Tongue (tissue), 2 donors: ENCODE results near the gene GAB4. TPM values are rescaled to one million over a fixed set of nuclear protein-coding genes. Genes with fewer than 3 reads are reported as not detected.

Experiments used
- DNase-seq: peaks from one replicate; pipeline ENCODE4 v3.0.0-alpha.2; 2015
- total RNA-seq: library from RNA; depleted of rRNA; stranded (reverse); fragments of >200 nt; gene quantifications from one replicate; pipeline ENCODE4 v1.2.3, GENCODE V29; 2014

The GAB4 gene
- total RNA-seq, 1 donor from 2014 or later: not detected

DNA sequence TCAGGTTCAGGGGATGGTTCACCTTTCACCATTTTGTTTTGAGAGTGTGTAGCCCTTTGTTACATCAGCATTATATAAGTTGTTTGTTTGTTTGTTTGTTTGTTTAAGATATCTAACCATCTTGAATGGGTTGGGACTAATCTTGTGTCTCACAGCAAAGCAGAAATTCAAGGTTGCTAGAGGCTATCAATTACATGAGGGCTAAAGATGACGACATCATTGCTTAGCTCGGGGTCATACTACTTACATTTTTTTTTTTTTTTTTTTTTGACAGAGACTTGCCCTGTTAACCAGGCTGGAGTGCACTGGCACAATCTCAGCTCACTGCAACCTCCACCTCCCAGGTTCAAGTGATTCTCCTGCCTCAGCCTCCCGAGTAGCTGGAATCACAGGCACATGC, 95.7 kb downstream of the GAB4 start:
- DNase-seq: no peak

Other genes with a start within 250 kb of the GAB4 start
- not detected for gene XKR3, start 182.8 kb downstream of the GAB4 start, total RNA-seq
- 3.7 TPM for gene IL17RA, start 76.8 kb upstream of the GAB4 start, total RNA-seq
- gene TMEM121B, start 113.1 kb upstream of the GAB4 start, total RNA-seq: 0.82 TPM
- 69.4 TPM for gene HDHD5, start 151.1 kb upstream of the GAB4 start, total RNA-seq
- 4.4 TPM for gene ADA2, start 211.2 kb upstream of the GAB4 start, total RNA-seq